AG04449 (cell line): Measurements from ENCODE around the gene EFNA1.

ENCODE experiments used
- CTCF ChIA-PET: fragments of 350-600 bp; formaldehyde crosslinking; extraction: SDS; loops from one replicate; lab custom pipeline; 2021; ENCODE audit warnings: antibody characterized with exemption; lab: Yijun Ruan, JAX
- POLR2A ChIA-PET: fragments of 400-600, 350-600 bp; formaldehyde crosslinking; extraction: SDS; loops from one replicate; lab custom pipeline; 2020; ENCODE audit warnings: antibody characterized with exemption, inconsistent platforms; lab: Yijun Ruan, JAX
- DNase-seq: peaks from one replicate; pipeline ENCODE4 v3.0.0-alpha.2; 2010; ENCODE audit warnings: low read depth, low spot score
- H3K4me3 ChIP-seq: 2 replicates; pipeline ENCODE4 v1.5.1; 2011; ENCODE audit warnings: low read depth, mild to moderate bottlenecking, control low read depth, low read length
- TF ChIP-seq, protein P1 (sequence below): IDR thresholded peaks from one replicate; pipeline ENCODE4 v1.5.1; 2011; ENCODE audit warnings: mild to moderate bottlenecking, moderate library complexity, low read length, control low read depth, inconsistent platforms; ENCODE audit not compliant: insufficient read depth; ENCODE audit errors: missing control alignments

Gene EFNA1, protein sequence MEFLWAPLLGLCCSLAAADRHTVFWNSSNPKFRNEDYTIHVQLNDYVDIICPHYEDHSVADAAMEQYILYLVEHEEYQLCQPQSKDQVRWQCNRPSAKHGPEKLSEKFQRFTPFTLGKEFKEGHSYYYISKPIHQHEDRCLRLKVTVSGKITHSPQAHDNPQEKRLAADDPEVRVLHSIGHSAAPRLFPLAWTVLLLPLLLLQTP

DNA sequence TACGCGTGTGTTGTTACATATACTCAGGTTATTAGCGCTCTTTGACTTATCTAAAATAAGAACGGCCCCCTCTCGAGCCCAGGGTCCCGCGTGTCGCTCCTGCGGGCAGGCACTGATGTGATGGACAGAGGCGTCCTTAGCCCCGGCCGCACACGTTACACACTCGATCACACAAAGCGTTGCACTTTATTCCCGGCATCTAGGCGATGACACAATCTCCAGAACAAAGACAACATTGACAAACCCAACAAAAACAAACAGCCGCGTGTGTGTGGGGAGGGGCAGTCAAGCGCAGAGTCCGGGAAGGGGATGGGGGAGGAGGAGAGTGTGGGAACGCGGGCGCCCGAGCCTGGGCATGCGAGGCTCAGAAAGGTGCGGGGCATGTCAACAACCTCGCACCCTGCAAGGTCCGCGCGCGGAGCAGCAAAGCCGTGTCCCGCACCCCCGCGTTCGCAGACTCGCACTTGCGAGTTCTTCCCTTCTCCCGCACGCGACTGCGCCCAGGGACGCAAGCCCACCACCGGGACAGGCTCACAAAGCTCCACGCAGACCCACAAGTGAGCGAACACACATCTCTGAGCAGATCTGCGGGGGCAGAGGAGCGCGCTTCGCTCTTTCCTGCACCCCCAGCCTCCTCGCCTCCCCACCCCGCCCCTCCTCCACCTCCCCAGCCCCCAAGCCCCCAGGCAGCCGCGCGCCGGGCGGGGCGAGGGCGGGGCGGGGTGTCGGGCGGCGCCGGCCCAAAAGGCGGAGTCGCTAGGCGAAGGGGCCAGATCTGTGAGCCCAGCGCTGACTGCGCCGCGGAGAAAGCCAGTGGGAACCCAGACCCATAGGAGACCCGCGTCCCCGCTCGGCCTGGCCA is at the start of gene EFNA1:
Gene EFNA1, plus strand, starts transcription at position 772 of the 862 bp plus-strand sequence. CDS start 102 bp downstream, outside the sequence.
- no peak for DNase-seq
- ChIA-PET CTCF (interaction anchor here (8.0 kb wide), 1 partner anchor 36 kb away, joined by 52 read pairs; no protein-coding TSS in a partner anchor), POLR2A (no interaction called here)
- H3K4me3 ChIP-seq, result peak within 1 kb of the TSS; percentile 53
- TF ChIP-seq, protein P1, sequence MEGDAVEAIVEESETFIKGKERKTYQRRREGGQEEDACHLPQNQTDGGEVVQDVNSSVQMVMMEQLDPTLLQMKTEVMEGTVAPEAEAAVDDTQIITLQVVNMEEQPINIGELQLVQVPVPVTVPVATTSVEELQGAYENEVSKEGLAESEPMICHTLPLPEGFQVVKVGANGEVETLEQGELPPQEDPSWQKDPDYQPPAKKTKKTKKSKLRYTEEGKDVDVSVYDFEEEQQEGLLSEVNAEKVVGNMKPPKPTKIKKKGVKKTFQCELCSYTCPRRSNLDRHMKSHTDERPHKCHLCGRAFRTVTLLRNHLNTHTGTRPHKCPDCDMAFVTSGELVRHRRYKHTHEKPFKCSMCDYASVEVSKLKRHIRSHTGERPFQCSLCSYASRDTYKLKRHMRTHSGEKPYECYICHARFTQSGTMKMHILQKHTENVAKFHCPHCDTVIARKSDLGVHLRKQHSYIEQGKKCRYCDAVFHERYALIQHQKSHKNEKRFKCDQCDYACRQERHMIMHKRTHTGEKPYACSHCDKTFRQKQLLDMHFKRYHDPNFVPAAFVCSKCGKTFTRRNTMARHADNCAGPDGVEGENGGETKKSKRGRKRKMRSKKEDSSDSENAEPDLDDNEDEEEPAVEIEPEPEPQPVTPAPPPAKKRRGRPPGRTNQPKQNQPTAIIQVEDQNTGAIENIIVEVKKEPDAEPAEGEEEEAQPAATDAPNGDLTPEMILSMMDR, result no peak

DNA sequence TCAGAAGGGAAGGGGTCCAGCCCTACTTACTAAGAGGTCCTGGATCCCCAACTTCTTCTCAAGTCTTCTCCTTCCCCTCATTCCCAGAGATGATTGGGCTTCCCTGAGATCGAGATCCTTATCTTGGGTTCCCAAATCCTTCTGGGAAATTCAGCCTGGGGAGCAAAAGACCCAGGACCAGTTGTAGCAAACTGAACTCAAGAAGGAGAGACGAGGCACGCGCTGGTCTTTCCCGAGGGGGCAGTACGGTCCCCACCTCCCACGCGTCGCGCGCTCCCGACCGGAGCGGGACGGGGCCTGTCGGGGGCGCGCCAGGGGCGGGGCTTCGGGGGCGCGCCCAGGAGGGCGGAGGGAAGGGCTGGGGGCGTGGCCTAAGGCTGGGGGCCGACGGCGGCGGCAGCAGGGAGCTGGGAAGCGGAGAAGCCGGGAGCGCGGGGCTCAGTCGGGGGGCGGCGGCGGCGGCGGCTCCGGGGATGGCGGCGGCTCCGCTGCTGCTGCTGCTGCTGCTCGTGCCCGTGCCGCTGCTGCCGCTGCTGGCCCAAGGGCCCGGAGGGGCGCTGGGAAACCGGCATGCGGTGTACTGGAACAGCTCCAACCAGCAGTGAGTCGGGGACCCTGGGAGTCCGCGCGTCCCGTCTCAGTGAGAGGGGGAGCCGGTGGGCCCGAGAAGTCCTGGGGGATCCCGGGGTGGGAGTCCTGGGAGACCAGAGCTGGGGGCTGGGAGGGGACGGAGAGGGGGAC is 49.0 kb upstream of the EFNA1 start, which contains the start of gene EFNA3:
Gene EFNA3, plus strand, starts transcription at position 369 of the 741 bp plus-strand sequence. Its CDS starts 105 bp downstream, at position 474.
- no peak for DNase-seq
- TF ChIP-seq, protein P1, result no peak
- H3K4me3 ChIP-seq, result peak within 1 kb of the TSS; percentile 51
- ChIA-PET CTCF (interaction anchor here (0.5 to 10.6 kb wide), 7 partner anchors 10 to 94 kb away, joined by 3 to 122 read pairs (median 6); partner anchors contain the start of genes EFNA4 and KRTCAP2), POLR2A (no interaction called here)

GRCh38 chr1:155079210-155079486 is 48.5 kb upstream of the EFNA1 start:
- ChIA-PET CTCF (interaction anchor here (0.5 to 10.6 kb wide), 6 partner anchors 10 to 93 kb away, joined by 4 to 122 read pairs (median 12); partner anchors contain the start of genes EFNA4 and KRTCAP2), POLR2A (no interaction called here)
- no peak for DNase-seq
- TF ChIP-seq, protein P1, result no peak
- H3K4me3 ChIP-seq, result peak overlapping the region; percentile 51

GRCh38 chr1:155079487-155080311 is 48.0 kb upstream of the EFNA1 start:
- no peak for DNase-seq
- ChIA-PET POLR2A (no interaction called here), CTCF (interaction anchor here (0.9 to 10.6 kb wide), 7 partner anchors 9 to 93 kb away, joined by 4 to 122 read pairs (median 7); partner anchors contain the start of genes EFNA4 and KRTCAP2)
- TF ChIP-seq, protein P1, result no peak
- H3K4me3 ChIP-seq, result no peak overlapping the region; the same call in 1 of the 2 replicates

DNA sequence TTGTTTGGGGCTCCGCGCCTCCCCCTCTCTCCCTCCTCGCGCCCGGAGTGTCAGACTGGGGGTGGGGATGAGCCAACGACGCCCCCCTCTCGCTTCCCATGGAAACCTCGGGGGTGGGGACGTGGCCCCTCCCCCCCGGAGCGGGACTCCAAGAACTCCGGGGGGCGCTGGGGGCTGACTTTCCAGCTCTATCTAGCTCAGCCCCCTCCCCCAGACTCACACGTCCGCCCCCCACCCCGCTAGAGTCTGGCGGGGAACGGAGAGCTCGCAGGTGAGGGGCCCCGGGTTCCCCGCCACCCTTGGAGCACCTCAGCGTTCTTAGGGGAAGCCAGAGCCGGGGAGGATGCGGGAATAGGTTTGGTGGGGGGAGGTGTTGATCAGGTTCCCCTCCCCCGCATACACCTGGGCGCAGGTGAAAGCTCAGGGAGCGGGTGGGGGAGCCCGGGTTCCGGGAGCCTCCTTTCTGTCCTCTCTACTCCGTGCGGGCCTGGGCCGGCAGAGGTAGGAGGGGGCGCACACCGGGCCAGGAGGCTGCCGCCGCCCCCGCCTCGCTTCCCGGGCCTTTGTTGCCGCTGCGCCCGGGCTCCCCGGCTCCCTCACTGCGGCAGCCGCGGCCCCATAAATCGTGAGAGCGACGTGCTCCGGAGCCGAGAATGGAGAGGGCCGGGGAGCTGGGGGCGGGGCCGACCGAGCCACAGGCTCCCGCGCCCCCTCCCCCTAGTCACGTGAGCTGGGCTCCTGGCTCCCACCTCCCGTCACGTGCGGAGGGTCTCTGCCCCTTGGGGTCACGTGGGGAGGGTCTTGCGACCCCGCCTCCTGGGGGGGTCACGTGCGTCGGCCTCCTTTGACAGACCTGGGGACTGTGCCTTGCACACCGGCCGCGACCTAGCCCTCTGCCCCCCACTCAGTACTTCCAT is 47.1 kb upstream of the EFNA1 start:
- no peak overlapping the region for H3K4me3 ChIP-seq

More for the DNA sequence above, 47.1 kb upstream of the EFNA1 start:
- DNase-seq, result no peak
- TF ChIP-seq, protein P1, result no peak
- ChIA-PET POLR2A (no interaction called here), CTCF (interaction anchor here (0.8 to 3.6 kb wide), 12 partner anchors 10 to 94 kb away, joined by 3 to 21 read pairs (median 4); partner anchors contain the start of genes EFNA4 and KRTCAP2)
